Subcutaneous abdominal adipose tissue (tissue), 5 donors: ENCODE measurements around the gene MYL5.

Source experiments
- H3K27ac ChIP-seq: one replicate; pipeline ENCODE4 v1.7.0; 2013; ENCODE audit warnings: low read depth, mild to moderate bottlenecking, inconsistent platforms, low read length, moderate library complexity
- H3K27me3 ChIP-seq, 5 donors: one replicate each; pipeline ENCODE4 v1.7.0; 2013; ENCODE audit warnings: low read length in 5 of 5, inconsistent platforms in 1 of 5; ENCODE audit not compliant: control insufficient read depth in 5 of 5, insufficient read depth in 4 of 5
- H3K36me3 ChIP-seq, 5 donors: one replicate each; pipeline ENCODE4 v1.7.0; 2013; ENCODE audit warnings: low read length in 5 of 5; ENCODE audit not compliant: control insufficient read depth in 5 of 5, insufficient read depth in 5 of 5
- H3K4me1 ChIP-seq, 5 donors: one replicate each; pipeline ENCODE4 v1.7.0; 2013; ENCODE audit warnings: low read length in 5 of 5, mild to moderate bottlenecking in 3 of 5, moderate library complexity in 1 of 5; ENCODE audit not compliant: control insufficient read depth in 5 of 5, insufficient read depth in 5 of 5
- H3K4me3 ChIP-seq, 5 donors: one replicate each; pipeline ENCODE4 v1.7.0; 2013; ENCODE audit warnings: low read length in 5 of 5, low read depth in 1 of 5
- H3K9ac ChIP-seq, 5 donors: one replicate each; pipeline ENCODE4 v1.7.0; 2013; ENCODE audit warnings: low read length in 5 of 5, mild to moderate bottlenecking in 4 of 5, moderate library complexity in 3 of 5
- H3K9me3 ChIP-seq, 5 donors: one replicate each; pipeline ENCODE4 v1.7.0; 2013; ENCODE audit warnings: low read length in 5 of 5; ENCODE audit not compliant: control insufficient read depth in 5 of 5
- donor health status: healthy.
- donor health status: healthy.
- donor health status: healthy.
- donor health status: healthy.
- donor health status: healthy.

The MYL5 gene

DNA sequence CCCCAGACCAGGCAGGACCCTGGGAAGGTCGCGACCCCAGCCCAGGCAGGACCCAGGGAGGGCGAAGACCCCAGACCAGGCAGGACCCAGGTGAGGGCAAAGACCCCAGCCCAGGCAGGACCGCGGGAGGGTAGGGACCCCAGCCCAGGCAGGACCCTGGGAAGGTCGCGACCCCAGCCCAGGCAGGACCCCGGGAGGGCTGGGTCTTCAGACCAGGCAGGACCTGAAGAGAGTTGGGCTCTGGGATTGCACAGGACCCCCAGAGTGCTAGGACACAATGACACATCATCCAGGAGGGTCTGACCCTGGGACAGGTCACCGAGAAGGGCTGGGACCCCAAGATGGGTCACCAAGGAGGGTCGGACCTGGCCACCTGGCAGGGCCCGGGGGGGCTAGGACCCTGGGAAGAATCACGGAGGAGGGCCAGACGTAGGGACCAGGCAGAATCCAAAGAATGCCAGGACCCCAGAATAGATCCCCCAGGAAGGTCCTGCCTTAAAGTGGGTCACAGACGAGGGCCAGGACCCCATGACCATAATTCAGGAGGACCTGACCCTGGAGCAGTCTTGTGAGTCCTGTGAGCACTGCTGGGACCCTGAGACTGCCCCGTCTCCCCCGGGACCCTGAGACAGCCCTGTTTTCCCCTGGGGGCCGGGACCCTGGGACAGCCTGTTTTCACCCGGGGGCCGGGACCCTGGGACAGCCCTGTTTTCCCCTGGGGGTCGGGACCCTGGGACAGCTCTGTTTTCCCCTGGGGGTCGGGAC is 32.7 kb downstream of the MYL5 start:
- Histone ChIP-seq H3K27me3 (no peaks in the 10 kb centered on the region), H3K27ac (no peak overlapping the region), H3K9ac (peak overlapping the region; percentile 68 to 100 (median 93)), H3K4me1 (peaks cover 4 to 51% (median 36%) of the 10 kb centered on the region in 5 donors), H3K36me3 (peaks cover 0 to 6% (median 0%) of the 10 kb centered on the region in 5 donors), H3K9me3 (no peaks in the 10 kb centered on the region), H3K4me3 (peak overlapping the region; percentile 40 to 83 (median 57))

GRCh38 chr4:707929-708630 is 33.7 kb downstream of the MYL5 start:
- Histone ChIP-seq H3K4me3 (peak overlapping the region in 3 of 5 donors; percentile 3 to 39 (median 24)), H3K4me1 (peaks cover 4 to 51% (median 39%) of the 10 kb centered on the region in 5 donors)

GRCh38 chr4:708631-708933 is 34.2 kb downstream of the MYL5 start:
- peak overlapping the region in 2 of 5 donors; percentile 3 to 24 for H3K4me3 ChIP-seq
- H3K9me3 ChIP-seq: no peaks in the 10 kb centered on the region
- H3K9ac ChIP-seq: peak overlapping the region in 3 of 5 donors; percentile 6 to 46 (median 39)
- peaks cover 0 to 6% (median 0%) of the 10 kb centered on the region in 5 donors for H3K36me3 ChIP-seq
- H3K4me1 ChIP-seq: peaks cover 4 to 51% (median 39%) of the 10 kb centered on the region in 5 donors
- H3K27ac ChIP-seq: no peak overlapping the region
- no peaks in the 10 kb centered on the region for H3K27me3 ChIP-seq

More at GRCh38 chr4:707929-708630, 33.7 kb downstream of the MYL5 start:
- H3K36me3 ChIP-seq: peaks cover 0 to 6% (median 0%) of the 10 kb centered on the region in 5 donors
- no peak overlapping the region for H3K27ac ChIP-seq
- no peaks in the 10 kb centered on the region for H3K27me3 ChIP-seq
- H3K9me3 ChIP-seq: no peaks in the 10 kb centered on the region
- H3K9ac ChIP-seq: peak overlapping the region in 3 of 5 donors; percentile 39 to 46 (median 44)

DNA sequence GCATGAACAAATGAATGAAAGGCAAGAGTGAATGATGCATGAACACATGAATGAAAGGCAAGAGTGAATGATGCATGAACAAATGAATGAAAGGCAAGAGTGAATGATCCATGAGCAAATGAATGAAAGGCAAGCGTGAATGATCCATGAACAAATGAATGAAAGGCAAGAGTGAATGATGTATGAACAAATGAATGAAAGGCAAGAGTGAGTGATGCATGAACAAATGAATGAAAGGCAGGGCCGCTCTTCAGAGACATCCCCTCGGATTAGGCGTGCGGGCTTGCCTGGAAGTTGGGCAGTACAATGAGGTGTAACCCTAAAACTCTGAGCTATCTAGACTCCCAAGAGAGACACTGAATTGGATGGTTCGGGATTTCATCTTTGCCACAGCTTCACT is 35.0 kb downstream of the MYL5 start:
- H3K4me1 ChIP-seq: peaks cover 4 to 48% (median 40%) of the 10 kb centered on the region in 5 donors
- H3K27ac ChIP-seq: no peak overlapping the region
- no peak overlapping the region for H3K9ac ChIP-seq
- no peak overlapping the region for H3K4me3 ChIP-seq
- peaks cover 0 to 10% (median 5%) of the 10 kb centered on the region in 5 donors for H3K36me3 ChIP-seq
- no peaks in the 10 kb centered on the region for H3K27me3 ChIP-seq
- no peaks in the 10 kb centered on the region for H3K9me3 ChIP-seq

DNA sequence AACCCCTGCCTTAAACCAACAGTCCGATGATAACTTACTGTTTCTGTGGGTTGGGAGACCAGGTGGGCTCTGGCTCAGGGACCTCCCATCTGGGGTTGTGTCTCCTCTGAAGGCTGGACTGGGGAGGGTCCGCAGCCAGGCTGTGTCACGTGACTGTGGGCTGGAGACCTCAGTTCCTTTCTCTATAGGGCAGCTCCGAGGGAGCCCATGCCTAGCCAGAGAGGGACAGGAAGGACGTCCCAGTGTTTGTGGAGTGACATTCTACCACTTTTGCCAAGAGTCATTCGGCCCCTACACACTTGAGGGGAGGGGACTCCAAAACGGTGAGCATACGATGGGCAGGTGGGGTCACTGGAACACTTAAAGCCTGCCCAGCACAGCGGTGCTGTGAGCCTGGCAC is 35.8 kb downstream of the MYL5 start:
- peaks cover 6 to 43% (median 35%) of the 10 kb centered on the region in 5 donors for H3K4me1 ChIP-seq
- H3K27me3 ChIP-seq: no peaks in the 10 kb centered on the region
- H3K36me3 ChIP-seq: peaks cover 0 to 13% (median 8%) of the 10 kb centered on the region in 5 donors
- no peaks in the 10 kb centered on the region for H3K9me3 ChIP-seq
- H3K27ac ChIP-seq: no peak overlapping the region
- no peak overlapping the region for H3K4me3 ChIP-seq
- H3K9ac ChIP-seq: no peak overlapping the region

DNA sequence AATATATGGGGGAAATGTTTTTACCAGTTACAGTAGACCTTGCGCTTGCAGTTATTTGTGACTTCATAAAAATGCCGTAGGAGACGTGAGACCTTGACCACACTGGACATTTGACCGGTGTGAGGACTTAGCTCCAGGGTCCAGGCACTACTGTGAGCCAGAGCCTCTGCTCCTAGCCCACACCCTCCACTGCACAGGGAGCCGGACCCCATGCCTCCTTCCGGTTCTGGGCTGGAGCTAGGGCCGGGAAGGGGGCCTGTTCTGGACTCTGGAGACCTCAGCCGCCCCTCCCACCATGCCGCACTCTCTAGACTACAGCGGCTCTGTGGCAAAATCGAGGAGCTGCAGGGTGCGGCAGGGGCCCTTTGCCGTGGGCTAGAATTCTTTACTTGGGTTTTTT is 36.6 kb downstream of the MYL5 start:
- Histone ChIP-seq H3K9me3 (no peaks in the 10 kb centered on the region), H3K4me3 (no peak overlapping the region), H3K9ac (no peak overlapping the region), H3K27me3 (no peaks in the 10 kb centered on the region), H3K27ac (no peak overlapping the region), H3K36me3 (peaks cover 0 to 13% (median 8%) of the 10 kb centered on the region in 5 donors), H3K4me1 (peaks cover 8 to 40% (median 33%) of the 10 kb centered on the region in 5 donors)

DNA sequence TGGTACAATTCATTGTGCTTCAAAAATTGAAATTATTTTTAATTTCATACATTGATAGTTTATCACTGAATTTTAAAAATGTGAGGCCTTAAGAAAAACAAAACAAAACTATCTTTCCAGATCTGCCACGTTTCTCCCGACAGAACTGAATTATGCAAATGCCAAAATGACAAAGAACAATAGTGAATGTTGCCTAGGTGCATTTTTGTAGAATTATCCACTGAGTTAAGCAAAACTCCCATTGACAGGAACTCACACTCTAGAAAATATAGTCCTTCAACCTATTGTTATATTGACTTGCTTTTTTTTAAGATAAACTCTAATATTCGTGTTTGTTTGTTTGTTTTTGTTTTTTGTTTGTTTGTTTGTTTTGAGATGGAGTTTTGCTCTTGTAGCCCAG is 37.8 kb downstream of the MYL5 start:
- Histone ChIP-seq H3K27ac (no peak overlapping the region), H3K27me3 (no peaks in the 10 kb centered on the region), H3K36me3 (peaks cover 0 to 13% (median 8%) of the 10 kb centered on the region in 5 donors), H3K4me3 (no peak overlapping the region), H3K4me1 (peaks cover 8 to 29% (median 24%) of the 10 kb centered on the region in 5 donors), H3K9me3 (no peaks in the 10 kb centered on the region), H3K9ac (no peak overlapping the region)

GRCh38 chr4:712916-713632 is 38.7 kb downstream of the MYL5 start:
- Histone ChIP-seq H3K9me3 (no peaks in the 10 kb centered on the region), H3K4me3 (no peak overlapping the region), H3K9ac (no peak overlapping the region), H3K4me1 (peaks cover 7 to 25% (median 16%) of the 10 kb centered on the region in 5 donors), H3K27ac (no peak overlapping the region), H3K36me3 (peaks cover 0 to 16% (median 8%) of the 10 kb centered on the region in 5 donors), H3K27me3 (no peaks in the 10 kb centered on the region)

- Histone ChIP-seq H3K9me3 (no peaks in the 10 kb centered on the region), H3K27me3 (no peaks in the 10 kb centered on the region), H3K27ac (no peak overlapping the region), H3K9ac (peak overlapping the region in 1 of 5 donors; percentile 26), H3K4me1 (peaks cover 3 to 15% (median 7%) of the 10 kb centered on the region in 5 donors), H3K36me3 (peaks cover 0 to 16% (median 8%) of the 10 kb centered on the region in 5 donors), H3K4me3 (no peak overlapping the region)
Measured at GRCh38 chr4:714087-714486, 39.7 kb downstream of the MYL5 start.
